GM23338 (cell line): ENCODE data around the gene AKAP13. TPM values are rescaled to one million over a fixed set of nuclear protein-coding genes. Genes with fewer than 3 reads are reported as not detected.

Experiments used
- ATAC-seq: fragments of 200-7000 bp; cut with Tn5 transposase; 3 replicates; pipeline ENCODE4 v1.9.1; 2020
- DNase-seq: peaks from one replicate; pipeline ENCODE4 v3.0.0-alpha.2; 2015; ENCODE audit warnings: low spot score
- H2AFZ ChIP-seq: fragments of 200-600 bp; sonication (generic); 2 replicates; pipeline ENCODE4 v1.8.0; 2016; ENCODE audit warnings: antibody characterized with exemption, mild to moderate bottlenecking, moderate library complexity
- H3F3A ChIP-seq: fragments of 200-600 bp; sonication (generic); replicated peaks from 2 replicates; pipeline ENCODE4 v1.8.0; 2017; ENCODE audit warnings: antibody characterized with exemption, mixed run types, low read depth
- H3K27ac ChIP-seq: fragments of 200-600 bp; sonication (generic); 2 replicates; pipeline ENCODE4 v1.6.1; 2016; ENCODE audit warnings: low read depth
- H3K27me3 ChIP-seq: fragments of 200-600 bp; sonication (generic); 2 replicates; pipeline ENCODE4 v1.8.0; 2016; ENCODE audit warnings: mild to moderate bottlenecking, mixed run types, moderate library complexity; ENCODE audit not compliant: insufficient read depth
- H3K36me3 ChIP-seq: fragments of 200-600 bp; sonication (generic); 2 replicates; pipeline ENCODE4 v1.8.0; 2016; ENCODE audit warnings: mild to moderate bottlenecking; ENCODE audit not compliant: insufficient read depth
- H3K4me1 ChIP-seq: fragments of 200-600 bp; sonication (generic); 2 replicates; pipeline ENCODE4 v1.8.0; 2016; ENCODE audit warnings: mild to moderate bottlenecking, moderate library complexity; ENCODE audit not compliant: insufficient read depth
- H3K4me2 ChIP-seq: fragments of 200-600 bp; sonication (generic); 2 replicates; pipeline ENCODE4 v1.7.1; 2017; ENCODE audit warnings: mixed run types
- H3K4me3 ChIP-seq: fragments of 200-600 bp; sonication (generic); 2 replicates; pipeline ENCODE4 v1.6.1; 2016; ENCODE audit warnings: mixed run types
- H3K79me2 ChIP-seq: fragments of 200-600 bp; sonication (generic); replicated peaks from 2 replicates; pipeline ENCODE4 v1.8.0; 2017; ENCODE audit warnings: mild to moderate bottlenecking; ENCODE audit not compliant: insufficient read depth
- H3K9me2 ChIP-seq: fragments of 200-600 bp; sonication (generic); 2 replicates; pipeline ENCODE4 v1.8.0; 2017; ENCODE audit not compliant: insufficient read depth
- H4K20me1 ChIP-seq: fragments of 200-600 bp; sonication (generic); replicated peaks from 2 replicates; pipeline ENCODE4 v1.8.0; 2017; ENCODE audit warnings: mild to moderate bottlenecking; ENCODE audit not compliant: insufficient read depth
- H3K27ac Mint-ChIP-seq: 2 replicates; pipeline ENCODE4 v1.8.0; 2020; ENCODE audit warnings: inconsistent platforms, mild to moderate bottlenecking, moderate library complexity, mixed read lengths
- H3K27me3 Mint-ChIP-seq: 3 replicates; pipeline ENCODE4 v1.8.0; 2022; ENCODE audit warnings: low read depth, mild to moderate bottlenecking, moderate library complexity, mixed read lengths, inconsistent platforms; ENCODE audit not compliant: insufficient read depth, poor library complexity
- H3K36me3 Mint-ChIP-seq: 3 replicates; pipeline ENCODE4 v1.8.0; 2021; ENCODE audit warnings: low read depth, mild to moderate bottlenecking, inconsistent platforms, moderate library complexity, mixed read lengths
- H3K4me1 Mint-ChIP-seq: 3 replicates; pipeline ENCODE4 v1.8.0; 2020; ENCODE audit warnings: mild to moderate bottlenecking, inconsistent platforms, mixed read lengths
- H3K4me3 Mint-ChIP-seq: 3 replicates; pipeline ENCODE4 v1.8.0; 2021; ENCODE audit warnings: moderate library complexity, mild to moderate bottlenecking, inconsistent platforms, mixed read lengths
- H3K9me3 Mint-ChIP-seq: 3 replicates; pipeline ENCODE4 v1.8.0; 2020; ENCODE audit warnings: moderate library complexity, mild to moderate bottlenecking, inconsistent platforms, mixed read lengths
- CREB1 ChIP-seq: fragments of 250-450 bp; sonication (Bioruptor Pico); IDR thresholded peaks from 2 replicates; pipeline ENCODE4 v1.5.0; 2020; ENCODE audit warnings: low read depth, mild to moderate bottlenecking, moderate library complexity
- CTCF ChIP-seq, 2 experiments: fragments of 200-600 bp in 1 of 2; sonication (generic) in 1 of 2; conservative IDR thresholded peaks; 2 replicates each; pipeline versions ENCODE4 v1.5.1 to v1.6.1; 2016 to 2017; ENCODE audit warnings: antibody characterized with exemption in 2 of 2, low read depth in 2 of 2, mild to moderate bottlenecking in 2 of 2, moderate library complexity in 1 of 2
- ETS1 ChIP-seq: IDR thresholded peaks from 2 replicates; pipeline ENCODE4 v1.6.1; 2016; ENCODE audit warnings: antibody characterized with exemption
- EZH2 ChIP-seq: fragments of 200-600 bp; sonication (generic); IDR thresholded peaks from one replicate; pipeline ENCODE4 v1.8.0; 2017; ENCODE audit warnings: antibody characterized with exemption, mild to moderate bottlenecking, low read depth; ENCODE audit not compliant: unreplicated experiment
- EZH2phosphoT487 ChIP-seq: fragments of 200-600 bp; sonication (generic); IDR thresholded peaks from one replicate; pipeline ENCODE4 v1.8.1; 2018; ENCODE audit warnings: antibody characterized with exemption; ENCODE audit not compliant: unreplicated experiment
- JUNB ChIP-seq: IDR thresholded peaks from one replicate; pipeline ENCODE4 v1.6.1; 2016; ENCODE audit warnings: antibody characterized with exemption; ENCODE audit not compliant: unreplicated experiment
- NANOG ChIP-seq: IDR thresholded peaks from 2 replicates; pipeline ENCODE4 v1.6.1; 2016; ENCODE audit warnings: antibody characterized with exemption, borderline replicate concordance
- POLR2AphosphoS5 ChIP-seq: IDR thresholded peaks from 2 replicates; pipeline ENCODE4 v1.6.1; 2016; ENCODE audit warnings: antibody characterized with exemption, low read depth
- REST ChIP-seq: IDR thresholded peaks from one replicate; pipeline ENCODE4 v1.6.1; 2018; ENCODE audit warnings: antibody characterized with exemption; ENCODE audit not compliant: unreplicated experiment
- STAT1 ChIP-seq: IDR thresholded peaks from one replicate; pipeline ENCODE4 v1.6.1; 2016; ENCODE audit warnings: antibody characterized with exemption; ENCODE audit not compliant: unreplicated experiment
- ZNF114 ChIP-seq: fragments of 250-450 bp; sonication (Bioruptor Pico); IDR thresholded peaks from 2 replicates; pipeline ENCODE4 v1.5.0; 2020; ENCODE audit warnings: mild to moderate bottlenecking, moderate library complexity
- ZNF331 ChIP-seq: fragments of 250-450 bp; sonication (Bioruptor Pico); IDR thresholded peaks from 2 replicates; pipeline ENCODE4 v1.5.0; 2020; ENCODE audit warnings: low read depth, mild to moderate bottlenecking, moderate library complexity
- ZNF462 ChIP-seq: fragments of 250-450 bp; sonication (Bioruptor Pico); IDR thresholded peaks from 2 replicates; pipeline ENCODE4 v1.5.0; 2020; ENCODE audit warnings: mild to moderate bottlenecking, moderate library complexity
- polyA plus RNA-seq: library from polyadenylated mRNA; unstranded; fragments of >200 nt; fragmentation: Nextera tagmentation; extraction: Ambion mirVana; gene quantifications from 2 replicates; pipeline ENCODE4 v1.2.1, GENCODE V29; 2016
- total RNA-seq: library from RNA; depleted of rRNA; stranded (reverse); fragments of >200 nt; shearing (Covaris generic); gene quantifications from 2 replicates; pipeline ENCODE4 v1.2.3, GENCODE V29; 2014

AKAP13 gene
- total and polyA plus RNA-seq, 2 experiments from 2014 or later = 46.2 to 60.7 TPM

- Mint-ChIP-seq H3K36me3 (no peaks in the 10 kb centered on the region), H3K4me3 (no peak overlapping the region), H3K27ac (peak overlapping the region; percentile 14; the same call in 1 of the 2 replicates), H3K4me1 (peaks cover 2% of the 10 kb centered on the region; the same call in 1 of the 3 replicates), H3K9me3 (no peaks in the 10 kb centered on the region), H3K27me3 (peaks cover 2% of the 10 kb centered on the region)
- Histone ChIP-seq H4K20me1 (peaks cover 5% of the 10 kb centered on the region), H3F3A (no peaks in the 10 kb centered on the region), H3K79me2 (no peaks in the 10 kb centered on the region), H3K4me1 (no peaks in the 10 kb centered on the region), H3K9me2 (no peaks in the 10 kb centered on the region), H2AFZ (no peak overlapping the region), H3K36me3 (no peaks in the 10 kb centered on the region), H3K4me2 (no peak overlapping the region), H3K27ac (0 out of 2 replicates have a peak overlapping the region, but pooled peaks have one; percentile 9), H3K27me3 (no peaks in the 10 kb centered on the region), H3K4me3 (no peak overlapping the region)
- TF ChIP-seq NANOG = no peak
- no peak for TF ChIP-seq POLR2AphosphoS5
- TF ChIP-seq ZNF331 (CRISPR knock-in tag) = no peak
- TF ChIP-seq ETS1 = no peak
- no peak for TF ChIP-seq REST
- no peak for TF ChIP-seq EZH2
- no peak for TF ChIP-seq CTCF (conservative IDR thresholded peaks at IDR 0.05; ENCODE audit: low read depth in 2 of 2)
- TF ChIP-seq STAT1 = no peak
- TF ChIP-seq EZH2phosphoT487 = no peak
- TF ChIP-seq ZNF462 (CRISPR knock-in tag) = no peak
- no peak for TF ChIP-seq JUNB
- no peak for TF ChIP-seq CREB1 (CRISPR knock-in tag)
- no peak for TF ChIP-seq ZNF114 (CRISPR knock-in tag)
- no peak for DNase-seq
- ATAC-seq = no peak
These were observed 219.6 kb downstream of the AKAP13 start for GRCh38 chr15:85600001-85600400.
